ENCODE measurements around the gene CORO1C. TPM values are rescaled to one million over a fixed set of nuclear protein-coding genes. Genes with fewer than 3 reads are reported as not detected.
"Not testable (repeated sequence)": the region's sequence is repeated elsewhere in the genome, so short reads cannot be mapped to it uniquely, and the experiment has no call there.

Gene CORO1C
- total RNA-seq, 1 experiment from 2014 or later: 208 TPM

GRCh38 chr12:108633081-108633533 lies 98.2 kb downstream of the CORO1C start:
- ChIA-PET POLR2A (ENCODE audit: low non-redundant PET) (no interaction called here), CTCF (no interaction called here)

GRCh38 chr12:108631261-108631660 lies 100.1 kb downstream of the CORO1C start:
- intact Hi-C loops (cut with micrococcal nuclease; ENCODE audit: unreplicated experiment); H3K27me3 ChIP-seq (replicated peaks; ENCODE audit: insufficient read depth, low read depth, low read length, poor library complexity); BruUV-seq (replicated peaks); H3K9me3 ChIP-seq (ENCODE audit: low read depth, low read length, poor library complexity, severe bottlenecking); H3K4me3 ChIP-seq (ENCODE audit: low read depth, low read length, poor library complexity, severe bottlenecking); H3K36me3 ChIP-seq (ENCODE audit: insufficient read depth, low read length, poor library complexity, severe bottlenecking); DNase-seq (ENCODE audit: low spot score); H3K27ac ChIP-seq (ENCODE audit: low read depth, low read length, poor library complexity, severe bottlenecking); H3K4me1 ChIP-seq (ENCODE audit: insufficient read depth, low read length, poor library complexity, severe bottlenecking); CTCF ChIA-PET: not testable (repeated sequence)
- POLR2A ChIA-PET (ENCODE audit: low non-redundant PET): interaction anchor here (0.6 kb wide), 1 partner anchor 31 kb away, joined by 4 read pairs; no protein-coding TSS in a partner anchor

More at GRCh38 chr12:108633081-108633533, 98.2 kb downstream of the CORO1C start:
- Histone ChIP-seq H3K4me3 (ENCODE audit: low read depth, low read length, poor library complexity, severe bottlenecking) (no peak overlapping the region), H3K4me1 (ENCODE audit: insufficient read depth, low read length, poor library complexity, severe bottlenecking) (no peaks in the 10 kb centered on the region), H3K27me3 (replicated peaks; ENCODE audit: insufficient read depth, low read depth, low read length, poor library complexity) (no peaks in the 10 kb centered on the region), H3K9me3 (ENCODE audit: low read depth, low read length, poor library complexity, severe bottlenecking) (no peaks in the 10 kb centered on the region), H3K36me3 (ENCODE audit: insufficient read depth, low read length, poor library complexity, severe bottlenecking) (no peaks in the 10 kb centered on the region), H3K27ac (ENCODE audit: low read depth, low read length, poor library complexity, severe bottlenecking) (no peak overlapping the region)
- no peak for TF ChIP-seq CTCF (conservative IDR thresholded peaks at IDR 0.05; ENCODE audit: low read depth, low read length)
- BruUV-seq (replicated peaks): no TSS peak
- intact Hi-C loops (cut with micrococcal nuclease; ENCODE audit: unreplicated experiment): no loop called here
- DNase-seq (ENCODE audit: low spot score): no peak

- Histone ChIP-seq H3K9me3 (ENCODE audit: low read depth, low read length, poor library complexity, severe bottlenecking) (no peaks in the 10 kb centered on the region), H3K36me3 (ENCODE audit: insufficient read depth, low read length, poor library complexity, severe bottlenecking) (no peaks in the 10 kb centered on the region), H3K27me3 (replicated peaks; ENCODE audit: insufficient read depth, low read depth, low read length, poor library complexity) (no peaks in the 10 kb centered on the region), H3K4me1 (ENCODE audit: insufficient read depth, low read length, poor library complexity, severe bottlenecking) (no peaks in the 10 kb centered on the region), H3K27ac (ENCODE audit: low read depth, low read length, poor library complexity, severe bottlenecking) (no peak overlapping the region), H3K4me3 (ENCODE audit: low read depth, low read length, poor library complexity, severe bottlenecking) (no peak overlapping the region)
- no peak for DNase-seq (ENCODE audit: low spot score)
- BruUV-seq (replicated peaks): no TSS peak
- TF ChIP-seq CTCF (conservative IDR thresholded peaks at IDR 0.05; ENCODE audit: low read depth, low read length) (no peak), EZH2 (IDR thresholded peaks at IDR 0.05; ENCODE audit: borderline replicate concordance, low read depth, low read length, poor library complexity, severe bottlenecking) (no peak)
- intact Hi-C loops (cut with micrococcal nuclease; ENCODE audit: unreplicated experiment): no loop called here
- ChIA-PET POLR2A (ENCODE audit: low non-redundant PET) (no interaction called here), CTCF (no interaction called here)
Observed at GRCh38 chr12:108630481-108631207, 100.7 kb downstream of the CORO1C start.
